H9 (cell line): ENCODE measurements around the gene LDLRAD4. TPM values are rescaled to one million over a fixed set of nuclear protein-coding genes. Genes with fewer than 3 reads are reported as not detected.

Experiments used
- DNase-seq: peaks from one replicate; pipeline ENCODE4 v3.0.0-alpha.2; 2017
- H2AFZ ChIP-seq: one replicate; pipeline ENCODE4 v1.6.1; 2013; ENCODE audit warnings: mild to moderate bottlenecking, low read length, control low read depth, moderate library complexity
- H2AK5ac ChIP-seq: 2 replicates; pipeline ENCODE4 v1.6.1; 2013; ENCODE audit warnings: low read length, control low read depth, mixed read lengths; ENCODE audit not compliant: insufficient read length
- H2BK120ac ChIP-seq: one replicate; pipeline ENCODE4 v1.6.1; 2013; ENCODE audit warnings: low read depth, mild to moderate bottlenecking, low read length, control low read depth, inconsistent platforms; ENCODE audit not compliant: poor library complexity, severe bottlenecking
- H2BK12ac ChIP-seq: 2 replicates; pipeline ENCODE4 v1.6.1; 2013; ENCODE audit warnings: low read length, control low read depth, mixed read lengths, low read depth; ENCODE audit not compliant: insufficient read length
- H2BK15ac ChIP-seq: 2 replicates; pipeline ENCODE4 v1.6.1; 2013; ENCODE audit warnings: low read depth, low read length, control low read depth
- H2BK20ac ChIP-seq: one replicate; pipeline ENCODE4 v1.6.1; 2013; ENCODE audit warnings: low read depth, mild to moderate bottlenecking, low read length, control low read depth, inconsistent platforms; ENCODE audit not compliant: poor library complexity, severe bottlenecking
- H2BK5ac ChIP-seq: 2 replicates; pipeline ENCODE4 v1.6.1; 2013; ENCODE audit warnings: low read length, control low read depth, mixed read lengths; ENCODE audit not compliant: insufficient read length
- H3K14ac ChIP-seq: 2 replicates; pipeline ENCODE4 v1.6.1; 2013; ENCODE audit warnings: low read length, control low read depth; ENCODE audit not compliant: insufficient read depth
- H3K18ac ChIP-seq: 2 replicates; pipeline ENCODE4 v1.6.1; 2013; ENCODE audit warnings: low read depth, mild to moderate bottlenecking, mixed read lengths, low read length, control low read depth; ENCODE audit not compliant: insufficient read length
- H3K23ac ChIP-seq: 2 replicates; pipeline ENCODE4 v1.6.1; 2013; ENCODE audit warnings: low read length, control low read depth, mixed read lengths, low read depth; ENCODE audit not compliant: insufficient read length
- H3K23me2 ChIP-seq: 2 replicates; pipeline ENCODE4 v1.6.1; 2013; ENCODE audit warnings: low read depth, mild to moderate bottlenecking, mixed read lengths, low read length, control low read depth; ENCODE audit not compliant: insufficient read length, poor library complexity, severe bottlenecking
- H3K27ac ChIP-seq: 2 replicates; pipeline ENCODE4 v1.5.1; 2013; ENCODE audit warnings: low read length, control low read depth, mixed read lengths, low read depth; ENCODE audit not compliant: insufficient read length
- H3K27me3 ChIP-seq: 2 replicates; pipeline ENCODE4 v1.6.1; 2013; ENCODE audit warnings: low read length, control low read depth, inconsistent platforms; ENCODE audit not compliant: insufficient read depth
- H3K4ac ChIP-seq: 2 replicates; pipeline ENCODE4 v1.6.1; 2013; ENCODE audit warnings: low read depth, mild to moderate bottlenecking, control low read depth, inconsistent platforms, low read length, moderate library complexity
- H3K4me1 ChIP-seq: 2 replicates; pipeline ENCODE4 v1.6.1; 2013; ENCODE audit warnings: low read length, control low read depth, inconsistent platforms; ENCODE audit not compliant: insufficient read depth
- H3K4me2 ChIP-seq: 2 replicates; pipeline ENCODE4 v1.6.1; 2013; ENCODE audit warnings: low read length, control low read depth, mixed read lengths; ENCODE audit not compliant: insufficient read length, insufficient read depth
- H3K56ac ChIP-seq: 2 replicates; pipeline ENCODE4 v1.6.1; 2013; ENCODE audit warnings: low read depth, mild to moderate bottlenecking, mixed read lengths, low read length, control low read depth; ENCODE audit not compliant: insufficient read length
- H3K79me1 ChIP-seq: 2 replicates; pipeline ENCODE4 v1.6.1; 2013; ENCODE audit warnings: low read depth, mild to moderate bottlenecking, moderate library complexity, low read length, control low read depth, inconsistent platforms; ENCODE audit not compliant: insufficient read depth, poor library complexity, severe bottlenecking
- H3K79me2 ChIP-seq: 2 replicates; pipeline ENCODE4 v1.6.1; 2013; ENCODE audit warnings: low read length, control low read depth, inconsistent platforms; ENCODE audit not compliant: insufficient read depth
- H3K9ac ChIP-seq: 2 replicates; pipeline ENCODE4 v1.6.1; 2013; ENCODE audit warnings: low read length, control low read depth, mixed read lengths; ENCODE audit not compliant: insufficient read length; ENCODE audit errors: extremely low read depth
- H3K9me3 ChIP-seq: one replicate; pipeline ENCODE4 v1.6.1; 2013; ENCODE audit warnings: low read depth, low read length, inconsistent platforms; ENCODE audit not compliant: control insufficient read depth
- H3T11ph ChIP-seq: one replicate; pipeline ENCODE4 v1.6.1; 2013; ENCODE audit warnings: mild to moderate bottlenecking, low read length, control low read depth, inconsistent platforms
- H4K20me1 ChIP-seq: one replicate; pipeline ENCODE4 v1.6.1; 2013; ENCODE audit not compliant: control insufficient read depth, insufficient read length, insufficient read depth
- H4K5ac ChIP-seq: 2 replicates; pipeline ENCODE4 v1.6.1; 2013; ENCODE audit warnings: low read depth, mild to moderate bottlenecking, mixed read lengths, low read length, control low read depth; ENCODE audit not compliant: insufficient read length
- H4K8ac ChIP-seq: replicated peaks from 2 replicates; pipeline ENCODE4 v1.6.1; 2013; ENCODE audit warnings: low read length, control low read depth, mixed read lengths, low read depth; ENCODE audit not compliant: insufficient read length
- H4K91ac ChIP-seq: 2 replicates; pipeline ENCODE4 v1.6.1; 2013; ENCODE audit warnings: low read depth, mild to moderate bottlenecking, moderate library complexity, mixed read lengths, low read length, control low read depth; ENCODE audit not compliant: insufficient read length
- H3K27ac Mint-ChIP-seq, 3 experiments: 2 replicates in 2 of 3; 3 replicates in 1 of 3; pipeline ENCODE4 v1.8.0; 2020 to 2021; ENCODE audit warnings: mixed read lengths in 3 of 3, mild to moderate bottlenecking in 1 of 3, moderate library complexity in 1 of 3
- H3K27me3 Mint-ChIP-seq: 2 replicates; pipeline ENCODE4 v1.8.0; 2021; ENCODE audit warnings: low read depth, mild to moderate bottlenecking, moderate library complexity, mixed read lengths
- H3K36me3 Mint-ChIP-seq, 3 experiments: 2 replicates in 2 of 3; 3 replicates in 1 of 3; pipeline ENCODE4 v1.8.0; 2020 to 2021; ENCODE audit warnings: low read depth in 3 of 3, mixed read lengths in 3 of 3; ENCODE audit not compliant: insufficient read depth in 1 of 3
- H3K4me1 Mint-ChIP-seq, 2 experiments: 2 replicates each; pipeline ENCODE4 v1.8.0; 2020; ENCODE audit warnings: mixed read lengths in 2 of 2
- H3K4me3 Mint-ChIP-seq, 2 experiments: 2 replicates in 1 of 2; 3 replicates in 1 of 2; pipeline ENCODE4 v1.8.0; 2020 to 2021; ENCODE audit warnings: mild to moderate bottlenecking in 2 of 2, mixed read lengths in 2 of 2, moderate library complexity in 1 of 2
- H3K9me3 Mint-ChIP-seq, 2 experiments: 2 replicates in 1 of 2; 3 replicates in 1 of 2; pipeline ENCODE4 v1.8.0; 2020; ENCODE audit warnings: mild to moderate bottlenecking in 2 of 2, mixed read lengths in 2 of 2, moderate library complexity in 1 of 2
- WGBS: extraction: QIAGEN DNeasy Blood & Tissue Kit; methylation state at CpG from one replicate; pipeline ENCODE4 v1.1.7; 2013; ENCODE audit warnings: missing lambda C conversion rate, low lambda C conversion rate, mixed read lengths; ENCODE audit not compliant: insufficient read length; ENCODE audit errors: extremely low coverage; 5-methylcytosine and 5-hydroxymethylcytosine counted together
- total RNA-seq: library from RNA; stranded (reverse); gene quantifications from 2 replicates; pipeline ENCODE4 v1.2.1, GENCODE V29; 2021
- TF ChIP-seq, protein P1 (sequence below): fragments of 200-600 bp; sonication (generic); conservative IDR thresholded peaks from 3 replicates; pipeline ENCODE4 v1.8.0; 2021; ENCODE audit warnings: antibody characterized with exemption, mild to moderate bottlenecking

Gene LDLRAD4
- total RNA-seq, 1 experiment from 2014 or later = 3.9 TPM

DNA sequence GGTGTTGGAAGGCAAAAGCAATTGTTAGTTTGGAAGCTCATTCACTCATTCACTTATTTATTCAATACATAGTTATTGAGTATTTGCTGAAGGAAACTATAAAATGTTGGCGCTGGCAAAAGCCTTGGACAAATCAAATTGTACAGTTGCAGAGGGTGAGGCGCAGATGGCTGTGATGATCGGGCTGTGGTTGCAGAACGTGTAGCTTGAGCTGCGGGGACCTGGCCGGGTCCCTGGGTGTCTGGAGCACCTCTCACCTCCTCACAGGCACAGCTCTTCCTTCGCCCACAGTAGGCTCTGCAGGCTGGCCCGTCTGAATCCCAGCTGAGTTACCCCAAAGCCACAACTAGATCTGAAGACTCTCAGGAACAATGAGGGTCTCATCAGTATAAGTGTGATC, 72.7 kb downstream of the LDLRAD4 start:
- Histone ChIP-seq H3K23me2 (no peaks in the 10 kb centered on the region), H3K23ac (no peak overlapping the region), H2BK15ac (no peak overlapping the region), H2AK5ac (no peak overlapping the region), H3K4me1 (no peaks in the 10 kb centered on the region), H2BK5ac (no peak overlapping the region), H3K9me3 (no peaks in the 10 kb centered on the region), H4K20me1 (no peaks in the 10 kb centered on the region), H3T11ph (no peak overlapping the region), H3K27me3 (no peaks in the 10 kb centered on the region), H3K79me2 (no peaks in the 10 kb centered on the region), H2BK20ac (no peak overlapping the region), H2AFZ (no peak overlapping the region), H4K5ac (no peak overlapping the region), H2BK12ac (no peak overlapping the region), H3K4me2 (no peak overlapping the region), H3K9ac (no peak overlapping the region), H4K91ac (no peak overlapping the region), H3K79me1 (no peaks in the 10 kb centered on the region), H3K4ac (no peak overlapping the region), H4K8ac (no peak overlapping the region), H3K18ac (no peak overlapping the region), H3K14ac (no peak overlapping the region), H3K56ac (no peak overlapping the region), H2BK120ac (no peak overlapping the region), H3K27ac (no peak overlapping the region)
- no peaks in the 10 kb centered on the region for H3K36me3 Mint-ChIP-seq
- no peak for DNase-seq
- no peaks in the 10 kb centered on the region; a peak in 1 of 5 replicates for H3K9me3 Mint-ChIP-seq
- WGBS = no CpG with 5 or more reads among the region's 8 CpGs
- TF ChIP-seq, protein P1, sequence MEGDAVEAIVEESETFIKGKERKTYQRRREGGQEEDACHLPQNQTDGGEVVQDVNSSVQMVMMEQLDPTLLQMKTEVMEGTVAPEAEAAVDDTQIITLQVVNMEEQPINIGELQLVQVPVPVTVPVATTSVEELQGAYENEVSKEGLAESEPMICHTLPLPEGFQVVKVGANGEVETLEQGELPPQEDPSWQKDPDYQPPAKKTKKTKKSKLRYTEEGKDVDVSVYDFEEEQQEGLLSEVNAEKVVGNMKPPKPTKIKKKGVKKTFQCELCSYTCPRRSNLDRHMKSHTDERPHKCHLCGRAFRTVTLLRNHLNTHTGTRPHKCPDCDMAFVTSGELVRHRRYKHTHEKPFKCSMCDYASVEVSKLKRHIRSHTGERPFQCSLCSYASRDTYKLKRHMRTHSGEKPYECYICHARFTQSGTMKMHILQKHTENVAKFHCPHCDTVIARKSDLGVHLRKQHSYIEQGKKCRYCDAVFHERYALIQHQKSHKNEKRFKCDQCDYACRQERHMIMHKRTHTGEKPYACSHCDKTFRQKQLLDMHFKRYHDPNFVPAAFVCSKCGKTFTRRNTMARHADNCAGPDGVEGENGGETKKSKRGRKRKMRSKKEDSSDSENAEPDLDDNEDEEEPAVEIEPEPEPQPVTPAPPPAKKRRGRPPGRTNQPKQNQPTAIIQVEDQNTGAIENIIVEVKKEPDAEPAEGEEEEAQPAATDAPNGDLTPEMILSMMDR = no peak
- H3K27ac Mint-ChIP-seq = no peak overlapping the region
- no peaks in the 10 kb centered on the region for H3K4me1 Mint-ChIP-seq
- no peak overlapping the region for H3K4me3 Mint-ChIP-seq
- no peaks in the 10 kb centered on the region; the same call in none of the 2 replicates for H3K27me3 Mint-ChIP-seq
